HG03095 (cell line): ENCODE data around the gene CYP27A1.
A peak's percentile ranks its signal among the peaks of the same experiment; 100 is the strongest.

Experiments
- ATAC-seq: cut with Tn5 transposase; IDR thresholded peaks from one replicate; pipeline ENCODE4 v1.9.1; 2021; ENCODE audit warnings: moderate library complexity; ENCODE audit not compliant: unreplicated experiment

CYP27A1 gene

GRCh38 chr2:218781691-218782527 lies at the start of gene CYP27A1:
TSS of gene CYP27A1 (plus strand) at chr2:218782147. CDS start at chr2:218782183, 36 bp downstream.
- ATAC-seq: no peak

- ATAC-seq: no peak
These were observed 49.2 kb upstream of the CYP27A1 start for GRCh38 chr2:218732761-218733158.

GRCh38 chr2:218733171-218734021 lies 48.6 kb upstream of the CYP27A1 start:
- ATAC-seq: no peak

GRCh38 chr2:218734190-218734975 lies 47.6 kb upstream of the CYP27A1 start:
- ATAC-seq: no peak

- ATAC-seq: no peak
These were observed 45.4 kb upstream of the CYP27A1 start for GRCh38 chr2:218736531-218736930.

GRCh38 chr2:218743068-218743467 lies 38.9 kb upstream of the CYP27A1 start:
- peak; percentile 53 for ATAC-seq

GRCh38 chr2:218744615-218745014 lies 37.3 kb upstream of the CYP27A1 start:
- ATAC-seq: no peak

GRCh38 chr2:218745160-218745558 lies 36.8 kb upstream of the CYP27A1 start:
- no peak for ATAC-seq

GRCh38 chr2:218745559-218746469 lies 36.1 kb upstream of the CYP27A1 start:
- ATAC-seq: no peak

- no peak for ATAC-seq
These were observed 35.5 kb upstream of the CYP27A1 start for GRCh38 chr2:218746470-218746795.

GRCh38 chr2:218746960-218747359 lies 35.0 kb upstream of the CYP27A1 start:
- ATAC-seq: no peak

GRCh38 chr2:218748741-218749441 lies 33.1 kb upstream of the CYP27A1 start:
- ATAC-seq: no peak

- no peak for ATAC-seq
These were observed 27.7 kb upstream of the CYP27A1 start for GRCh38 chr2:218754201-218754600.

- no peak for ATAC-seq
These were observed 27.2 kb upstream of the CYP27A1 start for GRCh38 chr2:218754781-218755180.

- ATAC-seq: no peak
These were observed 26.8 kb upstream of the CYP27A1 start for GRCh38 chr2:218755198-218755566.

- no peak for ATAC-seq
These were observed 26.2 kb upstream of the CYP27A1 start for GRCh38 chr2:218755567-218756404.

- ATAC-seq: no peak
These were observed 25.2 kb upstream of the CYP27A1 start for GRCh38 chr2:218756599-218757377.

GRCh38 chr2:218761795-218762194 lies 20.2 kb upstream of the CYP27A1 start:
- ATAC-seq: no peak
